Spinal cord (tissue), 10 donors: ENCODE data around the gene CLEC4D. TPM values are rescaled to one million over a fixed set of nuclear protein-coding genes. Genes with fewer than 3 reads are reported as not detected.
"Not testable (repeated sequence)": the region's sequence is repeated elsewhere in the genome, so short reads cannot be mapped to it uniquely, and the experiment has no call there.

Source experiments
- DNase-seq, 6 donors: peaks; one replicate each; pipeline versions ENCODE4 v3.0.0 to v3.0.0-alpha.2; 2013 to 2015; ENCODE audit warnings: low spot score in 6 of 6, low read depth in 4 of 6
- H3K27ac ChIP-seq: one replicate; pipeline ENCODE4 v1.5.1; 2013; ENCODE audit warnings: low read depth, low read length, control low read depth
- H3K27me3 ChIP-seq: one replicate; pipeline ENCODE4 v1.6.1; 2013; ENCODE audit warnings: low read length; ENCODE audit not compliant: control insufficient read depth, insufficient read depth
- H3K36me3 ChIP-seq: one replicate; pipeline ENCODE4 v1.6.1; 2013; ENCODE audit warnings: low read length; ENCODE audit not compliant: control insufficient read depth, insufficient read depth
- H3K4me1 ChIP-seq: one replicate; pipeline ENCODE4 v1.6.1; 2013; ENCODE audit warnings: low read length; ENCODE audit not compliant: control insufficient read depth, insufficient read depth
- H3K4me3 ChIP-seq: one replicate; pipeline ENCODE4 v1.5.1; 2013; ENCODE audit warnings: low read depth, low read length, control low read depth
- H3K9me3 ChIP-seq: one replicate; pipeline ENCODE4 v1.6.1; 2013; ENCODE audit warnings: low read length; ENCODE audit not compliant: control insufficient read depth, insufficient read depth
- WGBS: methylation state at CpG from one replicate; pipeline ENCODE4 v1.1.5; 2013; ENCODE audit warnings: missing lambda C conversion rate; ENCODE audit not compliant: insufficient coverage; 5-methylcytosine and 5-hydroxymethylcytosine counted together
- polyA plus RNA-seq, 2 donors: library from polyadenylated mRNA; unstranded; fragments of 120-200 nt; gene quantifications; one replicate each; pipeline ENCODE4 v1.2.1, GENCODE V29; 2013; ENCODE audit not compliant: insufficient read length in 2 of 2
- total RNA-seq, 2 donors: library from RNA; depleted of rRNA in 1 of 2; stranded (reverse); fragments of 120-200 nt in 1 of 2; fragments of >200 nt in 1 of 2; gene quantifications; one replicate each; pipeline versions ENCODE4 v1.2.3 to v1.2.4, GENCODE V29; 2013 to 2014
- donor health status: healthy.

CLEC4D gene
- total and polyA plus RNA-seq, 4 donors: 0.06 to 2.6 TPM; not detected in 2

GRCh38 chr12:8495671-8496070, 17.6 kb upstream of the CLEC4D start:
- not testable (repeated sequence) for H3K4me1 ChIP-seq, DNase-seq, H3K36me3 ChIP-seq, H3K9me3 ChIP-seq, H3K27me3 ChIP-seq, H3K4me3 ChIP-seq, H3K27ac ChIP-seq
- WGBS: 96% methylated on average over 3 of the region's 4 CpGs

GRCh38 chr12:8496074-8496473, 17.2 kb upstream of the CLEC4D start:
- H3K4me3 ChIP-seq, H3K27me3 ChIP-seq, DNase-seq, H3K9me3 ChIP-seq, H3K4me1 ChIP-seq, H3K36me3 ChIP-seq, H3K27ac ChIP-seq: not testable (repeated sequence)
- 69% methylated on average over 4 of the region's 7 CpGs for WGBS

- no CpG with 5 or more reads among the region's 4 CpGs for WGBS
- H3K27ac ChIP-seq: no peak overlapping the region
- DNase-seq: no peak
- no peaks in the 10 kb centered on the region for H3K27me3 ChIP-seq
- no peaks in the 10 kb centered on the region for H3K9me3 ChIP-seq
- H3K36me3 ChIP-seq: no peaks in the 10 kb centered on the region
- H3K4me3 ChIP-seq: no peak overlapping the region
- H3K4me1 ChIP-seq: no peaks in the 10 kb centered on the region
Observed at GRCh38 chr12:8499616-8500015, 13.7 kb upstream of the CLEC4D start.

GRCh38 chr12:8501720-8502119, 11.6 kb upstream of the CLEC4D start:
- WGBS: 43% methylated on average over 1 of the region's 3 CpGs
- DNase-seq: no peak
- Histone ChIP-seq H3K27me3 (no peaks in the 10 kb centered on the region), H3K27ac (no peak overlapping the region), H3K9me3 (no peaks in the 10 kb centered on the region), H3K4me3 (no peak overlapping the region), H3K4me1 (no peaks in the 10 kb centered on the region), H3K36me3 (no peaks in the 10 kb centered on the region)

- no CpG with 5 or more reads among the region's 1 CpG for WGBS
Observed at GRCh38 chr12:8504351-8504750, 9.0 kb upstream of the CLEC4D start.

GRCh38 chr12:8507596-8507995, 5.7 kb upstream of the CLEC4D start:
- Histone ChIP-seq H3K4me1 (no peaks in the 10 kb centered on the region), H3K27ac (no peak overlapping the region), H3K36me3 (no peaks in the 10 kb centered on the region), H3K27me3 (no peaks in the 10 kb centered on the region), H3K4me3 (no peak overlapping the region), H3K9me3 (no peaks in the 10 kb centered on the region)
- 93% methylated on average over 3 of the region's 3 CpGs for WGBS
- no peak for DNase-seq

More at GRCh38 chr12:8504351-8504750, 9.0 kb upstream of the CLEC4D start:
- Histone ChIP-seq H3K4me1 (no peaks in the 10 kb centered on the region), H3K9me3 (no peaks in the 10 kb centered on the region), H3K36me3 (no peaks in the 10 kb centered on the region), H3K4me3 (no peak overlapping the region), H3K27ac (no peak overlapping the region), H3K27me3 (no peaks in the 10 kb centered on the region)
- DNase-seq: no peak

- Histone ChIP-seq H3K9me3 (no peaks in the 10 kb centered on the region), H3K27ac (no peak overlapping the region), H3K4me3 (no peak overlapping the region), H3K36me3 (no peaks in the 10 kb centered on the region), H3K4me1 (no peaks in the 10 kb centered on the region), H3K27me3 (no peaks in the 10 kb centered on the region)
- DNase-seq: no peak
- WGBS: 54% methylated on average over 3 of the region's 3 CpGs
Observed at GRCh38 chr12:8508223-8508622, 5.1 kb upstream of the CLEC4D start.

GRCh38 chr12:8508910-8509841, 4.1 kb upstream of the CLEC4D start:
- Histone ChIP-seq H3K27ac (no peak overlapping the region), H3K9me3 (no peaks in the 10 kb centered on the region), H3K4me3 (no peak overlapping the region), H3K27me3 (no peaks in the 10 kb centered on the region), H3K4me1 (no peaks in the 10 kb centered on the region), H3K36me3 (no peaks in the 10 kb centered on the region)
- DNase-seq: no peak
- 69% methylated on average over 10 of the region's 12 CpGs for WGBS

- DNase-seq: no peak
- WGBS: no CpG with 5 or more reads among the region's 2 CpGs
- H3K27ac ChIP-seq: no peak overlapping the region
- H3K4me1 ChIP-seq: no peaks in the 10 kb centered on the region
- no peaks in the 10 kb centered on the region for H3K9me3 ChIP-seq
- no peak overlapping the region for H3K4me3 ChIP-seq
- no peaks in the 10 kb centered on the region for H3K27me3 ChIP-seq
- no peaks in the 10 kb centered on the region for H3K36me3 ChIP-seq
Observed at GRCh38 chr12:8517971-8518370, 4.7 kb downstream of the CLEC4D start.

GRCh38 chr12:8519171-8519570, 5.9 kb downstream of the CLEC4D start:
- H3K4me1 ChIP-seq: no peaks in the 10 kb centered on the region
- H3K4me3 ChIP-seq: no peak overlapping the region
- no peak overlapping the region for H3K27ac ChIP-seq
- WGBS: no CpG with 5 or more reads among the region's 4 CpGs
- H3K36me3 ChIP-seq: no peaks in the 10 kb centered on the region
- no peaks in the 10 kb centered on the region for H3K27me3 ChIP-seq
- no peak for DNase-seq
- no peaks in the 10 kb centered on the region for H3K9me3 ChIP-seq
